HepG2 (cell line): Measurements from ENCODE around the gene GCLM. TPM values are rescaled to one million over a fixed set of nuclear protein-coding genes. Genes with fewer than 3 reads are reported as not detected.

Experiments
- CREM ChIP-seq, 2 experiments: sonication (generic) in 1 of 2; formaldehyde crosslinking in 1 of 2; IDR thresholded peaks; 2 replicates each; pipeline versions ENCODE4 v1.4.0 to v1.6.1; 2016 to 2020; ENCODE audit warnings: antibody characterized with exemption in 1 of 2, mild to moderate bottlenecking in 1 of 2, missing genetic modification reagents in 1 of 2
- ESRRA ChIP-seq: sonication (generic); formaldehyde crosslinking; IDR thresholded peaks from 2 replicates; pipeline ENCODE4 v1.5.1; 2020; ENCODE audit warnings: mild to moderate bottlenecking, low read depth, missing genetic modification reagents
- HIVEP1 ChIP-seq: sonication (generic); formaldehyde crosslinking; IDR thresholded peaks from 2 replicates; pipeline ENCODE4 v1.4.0; 2020; ENCODE audit warnings: mild to moderate bottlenecking, missing genetic modification reagents
- KLF16 ChIP-seq, 2 experiments: sonication (generic) in 1 of 2; formaldehyde crosslinking in 1 of 2; IDR thresholded peaks; 2 replicates each; pipeline versions ENCODE4 v1.6.1 to v1.8.0; 2016 to 2023; ENCODE audit warnings: missing genetic modification reagents in 2 of 2, missing compliant biosample characterization in 1 of 2
- NCOA2 ChIP-seq: sonication (generic); formaldehyde crosslinking; IDR thresholded peaks from 2 replicates; pipeline ENCODE4 v1.8.0; 2022; ENCODE audit warnings: inconsistent platforms
- NFE2L2 ChIP-seq: fragments of 150-350 bp; IDR thresholded peaks from 2 replicates; pipeline ENCODE4 v1.6.1; 2014; ENCODE audit warnings: low read length
- NONO ChIP-seq, 2 experiments: fragments of 450-650 bp in 1 of 2; sonication (generic) in 1 of 2; formaldehyde crosslinking in 1 of 2; IDR thresholded peaks in 1 of 2; conservative IDR thresholded peaks in 1 of 2; 2 replicates each; pipeline versions ENCODE4 v1.6.1 to v1.8.0; 2017 to 2022; ENCODE audit warnings: mild to moderate bottlenecking in 1 of 2, missing genetic modification reagents in 1 of 2, moderate library complexity in 1 of 2
- NR3C1 ChIP-seq: sonication (generic); formaldehyde crosslinking; IDR thresholded peaks from 2 replicates; pipeline ENCODE4 v1.4.0; 2020; ENCODE audit warnings: missing genetic modification reagents
- POLR2G ChIP-seq: fragments of 200-400 bp; formaldehyde crosslinking; IDR thresholded peaks from 2 replicates; pipeline ENCODE4 v1.6.1; 2018; ENCODE audit warnings: mild to moderate bottlenecking, low read depth, low read length, moderate library complexity
- RCOR2 ChIP-seq: IDR thresholded peaks from 2 replicates; pipeline ENCODE4 v1.6.1; 2016; ENCODE audit warnings: missing biosample characterization, missing genetic modification reagents
- SIX1 ChIP-seq: sonication (generic); formaldehyde crosslinking; IDR thresholded peaks from 2 replicates; pipeline ENCODE4 v1.4.0; 2020; ENCODE audit warnings: missing genetic modification reagents, borderline replicate concordance
- ZBTB1 ChIP-seq: sonication (generic); formaldehyde crosslinking; IDR thresholded peaks from 2 replicates; pipeline ENCODE4 v1.4.0; 2020; ENCODE audit warnings: missing genetic modification reagents, borderline replicate concordance
- ZFY ChIP-seq: sonication (generic); formaldehyde crosslinking; IDR thresholded peaks from 2 replicates; pipeline ENCODE4 v1.4.0; 2020; ENCODE audit warnings: missing genetic modification reagents
- ZMYM3 ChIP-seq: sonication (generic); formaldehyde crosslinking; IDR thresholded peaks from 2 replicates; pipeline ENCODE4 v1.5.1; 2020; ENCODE audit warnings: mild to moderate bottlenecking, missing genetic modification reagents
- ZNF180 ChIP-seq: sonication (generic); formaldehyde crosslinking; IDR thresholded peaks from 2 replicates; pipeline ENCODE4 v1.4.0; 2020; ENCODE audit warnings: low read depth, missing genetic modification reagents, borderline replicate concordance
- ZNF329 ChIP-seq: sonication (generic); formaldehyde crosslinking; IDR thresholded peaks from 2 replicates; pipeline ENCODE4 v1.9.0; 2021; ENCODE audit warnings: low read depth, mild to moderate bottlenecking, missing genetic modification reagents
- ZNF34 ChIP-seq: sonication (generic); formaldehyde crosslinking; IDR thresholded peaks from 2 replicates; pipeline ENCODE4 v1.4.0; 2020; ENCODE audit warnings: mild to moderate bottlenecking, missing genetic modification reagents, borderline replicate concordance
- ZNF580 ChIP-seq: IDR thresholded peaks from 2 replicates; pipeline ENCODE4 v1.6.1; 2016; ENCODE audit warnings: low read depth, borderline replicate concordance
- ZNF639 ChIP-seq: conservative IDR thresholded peaks from 2 replicates; pipeline ENCODE4 v1.6.1; 2018; ENCODE audit warnings: missing genetic modification reagents
- ZZZ3 ChIP-seq: sonication (generic); formaldehyde crosslinking; IDR thresholded peaks from 2 replicates; pipeline ENCODE4 v1.4.0; 2020; ENCODE audit warnings: missing genetic modification reagents, mild to moderate bottlenecking, borderline replicate concordance
- polyA plus RNA-seq, 8 experiments: library from polyadenylated mRNA; depleted of rRNA in 3 of 8; stranded (reverse) in 7 of 8; unstranded in 1 of 8; fragments of >200 nt; fragmentation: Illumina TruSeq in 4 of 8; extraction: Trizol in 4 of 8; gene quantifications; 2 replicates each; pipeline versions ENCODE4 v1.2.1 to v1.2.3, GENCODE V29; 2011 to 2016; ENCODE audit warnings: low read depth in 4 of 8, missing spikeins in 1 of 8, mixed read lengths in 1 of 8; ENCODE audit not compliant: insufficient read depth in 1 of 8
- total RNA-seq, 5 experiments: library from RNA; depleted of rRNA; stranded (reverse); fragments of >200 nt; fragmentation: Illumina TruSeq; extraction: Trizol; gene quantifications; 2 replicates each; pipeline ENCODE4 v1.2.3, GENCODE V29; 2016; ENCODE audit warnings: low read depth in 1 of 5
- TF ChIP-seq, protein P1 (sequence below): sonication (generic); formaldehyde crosslinking; IDR thresholded peaks from 2 replicates; pipeline ENCODE4 v1.4.0; 2020; ENCODE audit warnings: missing genetic modification reagents, borderline replicate concordance

GCLM gene
- total and polyA plus RNA-seq, 2 of the 13 experiments (the other 11 are each of a cell fraction or from before 2014, with no cell fraction given), result 8.7 to 29.9 TPM

GRCh38 chr1:93846992-93847810, 62.0 kb downstream of the GCLM start (continued):
- TF ChIP-seq, protein P1, sequence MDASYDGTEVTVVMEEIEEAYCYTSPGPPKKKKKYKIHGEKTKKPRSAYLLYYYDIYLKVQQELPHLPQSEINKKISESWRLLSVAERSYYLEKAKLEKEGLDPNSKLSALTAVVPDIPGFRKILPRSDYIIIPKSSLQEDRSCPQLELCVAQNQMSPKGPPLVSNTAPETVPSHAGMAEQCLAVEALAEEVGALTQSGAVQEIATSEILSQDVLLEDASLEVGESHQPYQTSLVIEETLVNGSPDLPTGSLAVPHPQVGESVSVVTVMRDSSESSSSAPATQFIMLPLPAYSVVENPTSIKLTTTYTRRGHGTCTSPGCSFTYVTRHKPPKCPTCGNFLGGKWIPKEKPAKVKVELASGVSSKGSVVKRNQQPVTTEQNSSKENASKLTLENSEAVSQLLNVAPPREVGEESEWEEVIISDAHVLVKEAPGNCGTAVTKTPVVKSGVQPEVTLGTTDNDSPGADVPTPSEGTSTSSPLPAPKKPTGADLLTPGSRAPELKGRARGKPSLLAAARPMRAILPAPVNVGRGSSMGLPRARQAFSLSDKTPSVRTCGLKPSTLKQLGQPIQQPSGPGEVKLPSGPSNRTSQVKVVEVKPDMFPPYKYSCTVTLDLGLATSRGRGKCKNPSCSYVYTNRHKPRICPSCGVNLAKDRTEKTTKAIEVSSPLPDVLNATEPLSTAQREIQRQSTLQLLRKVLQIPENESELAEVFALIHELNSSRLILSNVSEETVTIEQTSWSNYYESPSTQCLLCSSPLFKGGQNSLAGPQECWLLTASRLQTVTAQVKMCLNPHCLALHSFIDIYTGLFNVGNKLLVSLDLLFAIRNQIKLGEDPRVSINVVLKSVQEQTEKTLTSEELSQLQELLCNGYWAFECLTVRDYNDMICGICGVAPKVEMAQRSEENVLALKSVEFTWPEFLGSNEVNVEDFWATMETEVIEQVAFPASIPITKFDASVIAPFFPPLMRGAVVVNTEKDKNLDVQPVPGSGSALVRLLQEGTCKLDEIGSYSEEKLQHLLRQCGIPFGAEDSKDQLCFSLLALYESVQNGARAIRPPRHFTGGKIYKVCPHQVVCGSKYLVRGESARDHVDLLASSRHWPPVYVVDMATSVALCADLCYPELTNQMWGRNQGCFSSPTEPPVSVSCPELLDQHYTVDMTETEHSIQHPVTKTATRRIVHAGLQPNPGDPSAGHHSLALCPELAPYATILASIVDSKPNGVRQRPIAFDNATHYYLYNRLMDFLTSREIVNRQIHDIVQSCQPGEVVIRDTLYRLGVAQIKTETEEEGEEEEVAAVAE (CRISPR knock-in tag), result peak; percentile 66; the same call in 1 of the 2 replicates
- peak; percentile 54; the same call in 1 of the 2 replicates for TF ChIP-seq ZMYM3
- TF ChIP-seq ZZZ3 (CRISPR knock-in tag), result no peak
- 0 out of 2 replicates have a peak, but pooled peaks have one; percentile 1 for TF ChIP-seq ZNF329 (CRISPR knock-in tag)
- 0 out of 2 replicates have a peak, but pooled peaks have one; percentile 33 for TF ChIP-seq ZBTB1 (CRISPR knock-in tag)
- TF ChIP-seq ZNF34 (CRISPR knock-in tag), result 0 out of 2 replicates have a peak, but pooled peaks have one; percentile 7
- no peak for TF ChIP-seq NR3C1 (CRISPR knock-in tag)
- peak; percentile 95 for TF ChIP-seq ZFY (CRISPR knock-in tag)
- 0 out of 2 replicates have a peak, but pooled peaks have one; percentile 26 for TF ChIP-seq NCOA2 (CRISPR knock-in tag)
- TF ChIP-seq NONO (IDR thresholded peaks at IDR 0.05), result no peak
- TF ChIP-seq NONO (CRISPR knock-in tag; conservative IDR thresholded peaks at IDR 0.05), result peak; percentile 42
- TF ChIP-seq NFE2L2, result no peak
- 0 out of 2 replicates have a peak, but pooled peaks have one; percentile 48 for TF ChIP-seq ZNF580
- TF ChIP-seq RCOR2, result peak; percentile 72
- peak; percentile 59; the same call in 1 of the 2 replicates for TF ChIP-seq ZNF639 (CRISPR knock-in tag)
- no peak for TF ChIP-seq ZNF180 (CRISPR knock-in tag)
- peak; percentile 9; the same call in 1 of the 2 replicates for TF ChIP-seq CREM (IDR thresholded peaks at IDR 0.05)
- TF ChIP-seq CREM (CRISPR knock-in tag; IDR thresholded peaks at IDR 0.05), result no peak
- TF ChIP-seq KLF16 (CRISPR knock-in tag; IDR thresholded peaks at IDR 0.05), result peak in 1 of 2 experiments; percentile 89; a peak in 2 of 4 replicates
- TF ChIP-seq SIX1 (CRISPR knock-in tag), result peak; percentile 15; the same call in 1 of the 2 replicates
- peak; percentile 63 for TF ChIP-seq POLR2G
- TF ChIP-seq HIVEP1, result peak; percentile 37; the same call in 1 of the 2 replicates
- peak; percentile 51; the same call in 1 of the 2 replicates for TF ChIP-seq ESRRA (CRISPR knock-in tag)
